C4-2B (cell line): Measurements from ENCODE around the gene UGT2A2.

Experiments used
- H3K27ac ChIP-seq: fragments of 450-650 bp; 2 replicates; pipeline ENCODE4 v1.5.1; 2017
- ZFX ChIP-seq: fragments of 450-650 bp; IDR thresholded peaks from 2 replicates; pipeline ENCODE4 v1.6.1; 2017
- TF ChIP-seq, protein P1 (sequence below): fragments of 450-650 bp; conservative IDR thresholded peaks from 2 replicates; pipeline ENCODE4 v1.5.1; 2017; ENCODE audit warnings: mild to moderate bottlenecking

Gene UGT2A2

DNA sequence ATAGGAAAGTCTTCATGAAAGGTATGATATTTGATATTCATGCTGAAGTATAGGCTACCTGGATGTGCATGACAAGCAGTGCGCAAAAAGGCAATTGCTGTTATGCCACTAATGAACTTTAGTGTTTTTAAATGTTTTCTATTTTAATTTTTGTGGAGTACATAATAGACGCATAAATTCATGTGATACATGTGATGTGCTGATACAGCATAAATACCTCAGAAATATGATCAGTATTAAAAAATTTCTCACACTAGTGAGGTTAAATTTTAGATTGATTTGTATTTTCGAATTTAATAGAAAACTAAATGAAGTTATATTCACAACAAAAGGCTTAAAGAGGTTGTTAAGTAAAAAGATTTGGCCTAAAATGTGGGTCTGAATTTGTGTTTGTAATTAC, 11.4 kb upstream of the UGT2A2 start:
- no peak for TF ChIP-seq ZFX
- TF ChIP-seq, protein P1, sequence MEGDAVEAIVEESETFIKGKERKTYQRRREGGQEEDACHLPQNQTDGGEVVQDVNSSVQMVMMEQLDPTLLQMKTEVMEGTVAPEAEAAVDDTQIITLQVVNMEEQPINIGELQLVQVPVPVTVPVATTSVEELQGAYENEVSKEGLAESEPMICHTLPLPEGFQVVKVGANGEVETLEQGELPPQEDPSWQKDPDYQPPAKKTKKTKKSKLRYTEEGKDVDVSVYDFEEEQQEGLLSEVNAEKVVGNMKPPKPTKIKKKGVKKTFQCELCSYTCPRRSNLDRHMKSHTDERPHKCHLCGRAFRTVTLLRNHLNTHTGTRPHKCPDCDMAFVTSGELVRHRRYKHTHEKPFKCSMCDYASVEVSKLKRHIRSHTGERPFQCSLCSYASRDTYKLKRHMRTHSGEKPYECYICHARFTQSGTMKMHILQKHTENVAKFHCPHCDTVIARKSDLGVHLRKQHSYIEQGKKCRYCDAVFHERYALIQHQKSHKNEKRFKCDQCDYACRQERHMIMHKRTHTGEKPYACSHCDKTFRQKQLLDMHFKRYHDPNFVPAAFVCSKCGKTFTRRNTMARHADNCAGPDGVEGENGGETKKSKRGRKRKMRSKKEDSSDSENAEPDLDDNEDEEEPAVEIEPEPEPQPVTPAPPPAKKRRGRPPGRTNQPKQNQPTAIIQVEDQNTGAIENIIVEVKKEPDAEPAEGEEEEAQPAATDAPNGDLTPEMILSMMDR, result no peak

DNA sequence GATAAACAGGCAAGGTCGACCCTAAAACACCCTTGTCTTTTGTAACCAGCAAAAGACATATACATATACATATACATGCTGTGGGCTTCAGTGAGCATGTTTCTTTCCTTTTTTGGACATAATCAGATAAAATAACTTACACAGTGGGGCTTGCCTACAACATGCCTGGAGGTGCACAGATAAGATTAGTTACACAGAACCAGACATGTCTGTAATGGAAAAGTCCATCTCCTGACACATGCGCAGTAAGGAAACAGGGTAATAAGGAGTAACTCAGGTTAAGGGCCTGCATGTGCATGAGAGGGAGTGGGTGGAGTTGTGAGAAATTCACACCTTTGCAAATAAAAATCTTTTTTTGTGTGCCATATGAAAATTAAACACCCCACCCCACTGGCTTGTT, 10.2 kb upstream of the UGT2A2 start:
- TF ChIP-seq ZFX, result no peak
- TF ChIP-seq, protein P1, result no peak
- H3K27ac ChIP-seq, result no peak overlapping the region

More for the DNA sequence above, 11.4 kb upstream of the UGT2A2 start:
- H3K27ac ChIP-seq, result no peak overlapping the region

DNA sequence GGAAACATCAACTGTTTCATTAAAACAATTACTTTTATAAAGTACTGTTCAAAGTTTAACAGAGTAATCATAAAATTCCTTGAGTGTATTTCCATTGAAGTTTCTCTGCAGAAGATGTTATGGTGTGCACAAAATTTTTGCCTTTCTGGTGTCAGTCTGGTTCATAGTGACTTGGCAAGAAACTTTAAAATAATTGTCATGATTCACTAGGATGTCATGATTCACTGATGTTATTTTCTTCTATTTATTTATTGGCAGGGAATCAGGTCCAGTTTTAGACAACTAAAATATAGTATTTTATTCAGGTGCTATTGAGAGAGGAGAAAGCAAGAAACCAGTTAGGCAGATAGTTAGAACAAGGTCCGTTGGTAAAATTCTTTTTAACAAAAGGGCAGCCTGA, 9.8 kb upstream of the UGT2A2 start:
- TF ChIP-seq, protein P1, result no peak
- TF ChIP-seq ZFX, result no peak
- H3K27ac ChIP-seq, result no peak overlapping the region

DNA sequence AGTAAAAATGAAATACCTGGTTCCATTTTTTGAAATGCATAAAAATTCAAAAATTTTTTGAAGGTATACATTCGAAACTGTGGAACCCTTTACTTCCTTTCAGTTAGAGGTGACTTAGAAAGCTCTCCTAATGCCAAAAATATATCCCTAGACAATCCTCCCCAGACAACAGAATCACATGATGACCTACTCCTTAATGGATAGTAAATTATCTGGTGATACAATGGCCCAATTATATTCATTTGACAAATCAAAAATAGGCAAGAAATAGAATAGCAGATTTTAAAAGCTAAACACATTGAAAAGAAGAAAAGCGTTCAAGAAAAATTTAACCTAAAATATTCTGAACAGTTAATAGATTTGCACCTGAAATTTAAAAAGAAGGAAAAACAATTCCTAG, 3.5 kb upstream of the UGT2A2 start:
- TF ChIP-seq ZFX, result no peak
- TF ChIP-seq, protein P1, result no peak
- H3K27ac ChIP-seq, result no peak overlapping the region

DNA sequence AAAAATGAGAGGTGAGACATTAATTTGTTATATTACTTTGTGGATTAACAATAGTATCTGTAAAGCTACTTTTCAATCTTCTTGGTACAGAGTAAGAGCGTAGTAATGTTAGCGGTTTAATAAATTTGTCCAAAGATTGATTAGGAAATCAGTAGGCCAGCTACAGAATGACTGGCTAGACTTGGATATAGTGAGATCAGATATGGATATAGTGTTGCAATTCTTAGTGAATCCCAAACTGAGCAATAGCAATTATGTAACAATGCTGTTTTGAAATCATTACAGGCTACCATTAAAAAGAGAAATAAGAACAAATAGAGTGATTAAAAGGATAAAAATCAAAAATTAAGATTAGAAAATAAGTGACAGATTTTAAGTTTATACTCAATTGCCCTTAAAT, 847 bp upstream of the UGT2A2 start:
- TF ChIP-seq, protein P1, result no peak
- no peak for TF ChIP-seq ZFX
- H3K27ac ChIP-seq, result no peak overlapping the region

DNA sequence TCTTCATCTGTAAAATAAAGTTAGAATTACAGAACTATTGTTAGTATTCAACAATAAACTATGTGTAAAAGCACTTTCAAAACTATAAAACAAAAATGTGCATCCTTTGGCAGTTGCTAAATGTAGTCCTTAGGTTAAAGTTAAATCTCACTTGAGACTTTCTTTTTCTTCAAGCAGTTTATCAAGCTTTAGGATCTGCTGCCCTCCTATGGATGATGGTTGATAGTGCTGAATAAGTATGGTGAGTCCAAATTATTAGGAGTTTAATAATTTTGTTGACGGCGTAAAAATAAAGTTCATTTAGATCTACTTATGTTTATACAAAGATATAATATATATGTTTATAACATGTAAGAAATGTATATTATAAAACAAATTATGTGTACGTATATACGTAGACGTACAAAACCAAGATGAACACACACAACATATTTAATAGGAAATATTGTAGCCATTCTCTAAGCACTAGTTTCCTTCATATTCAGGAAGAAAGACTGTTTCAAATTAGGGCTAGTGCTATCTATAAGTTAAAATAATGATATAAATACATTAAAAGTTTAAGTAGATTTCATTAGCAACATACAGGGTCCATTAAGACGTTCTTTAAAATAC, 22.3 kb downstream of the UGT2A2 start:
- TF ChIP-seq, protein P1, result peak; percentile 81
- no peak for TF ChIP-seq ZFX

DNA sequence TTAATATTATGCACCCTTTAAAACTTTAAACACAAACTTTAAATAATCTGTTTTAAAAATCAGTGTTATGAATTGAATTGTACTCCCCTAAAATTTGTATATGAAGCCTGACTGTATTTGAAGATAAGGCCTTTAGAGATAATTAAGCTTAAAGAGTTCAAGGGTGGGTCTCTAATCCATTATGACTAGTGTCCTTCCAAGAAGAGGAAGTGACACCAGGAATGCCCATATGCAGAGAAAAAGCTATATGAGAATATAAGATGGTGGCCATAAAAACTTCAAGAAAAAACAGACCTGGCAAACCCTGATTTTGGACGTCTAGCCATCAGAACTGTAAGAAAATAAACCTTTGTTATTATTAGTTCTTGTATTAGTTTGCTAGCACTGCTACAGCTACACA, 29.0 kb downstream of the UGT2A2 start:
- no peak overlapping the region for H3K27ac ChIP-seq
- no peak for TF ChIP-seq ZFX
- TF ChIP-seq, protein P1, result no peak

More for the DNA sequence above, 22.3 kb downstream of the UGT2A2 start:
- H3K27ac ChIP-seq, result no peak overlapping the region
